Prostate gland (tissue), 2 donors: ENCODE measurements around the gene EFCC1.

Experiments used
- POLR2A ChIP-seq: fragments of 450-650 bp; IDR thresholded peaks from one replicate; pipeline ENCODE4 v1.6.1; 2016; ENCODE audit warnings: antibody characterized with exemption, mild to moderate bottlenecking
- POLR2AphosphoS5 ChIP-seq: sonication (generic); formaldehyde crosslinking; IDR thresholded peaks from one replicate; pipeline ENCODE4 v1.6.1; 2017; ENCODE audit warnings: antibody characterized with exemption
- TF ChIP-seq, protein P1 (sequence below), 4 experiments: fragments of 200-600 bp in 2 of 4; fragments of 450-650 bp in 2 of 4; sonication (generic) in 2 of 4; IDR thresholded peaks; 1 replicate in 3 of 4; 2 replicates in 1 of 4; pipeline ENCODE4 v1.5.1; 2016 to 2019; ENCODE audit warnings: antibody characterized with exemption in 4 of 4, mild to moderate bottlenecking in 2 of 4, moderate library complexity in 2 of 4

- TF ChIP-seq, protein P1, sequence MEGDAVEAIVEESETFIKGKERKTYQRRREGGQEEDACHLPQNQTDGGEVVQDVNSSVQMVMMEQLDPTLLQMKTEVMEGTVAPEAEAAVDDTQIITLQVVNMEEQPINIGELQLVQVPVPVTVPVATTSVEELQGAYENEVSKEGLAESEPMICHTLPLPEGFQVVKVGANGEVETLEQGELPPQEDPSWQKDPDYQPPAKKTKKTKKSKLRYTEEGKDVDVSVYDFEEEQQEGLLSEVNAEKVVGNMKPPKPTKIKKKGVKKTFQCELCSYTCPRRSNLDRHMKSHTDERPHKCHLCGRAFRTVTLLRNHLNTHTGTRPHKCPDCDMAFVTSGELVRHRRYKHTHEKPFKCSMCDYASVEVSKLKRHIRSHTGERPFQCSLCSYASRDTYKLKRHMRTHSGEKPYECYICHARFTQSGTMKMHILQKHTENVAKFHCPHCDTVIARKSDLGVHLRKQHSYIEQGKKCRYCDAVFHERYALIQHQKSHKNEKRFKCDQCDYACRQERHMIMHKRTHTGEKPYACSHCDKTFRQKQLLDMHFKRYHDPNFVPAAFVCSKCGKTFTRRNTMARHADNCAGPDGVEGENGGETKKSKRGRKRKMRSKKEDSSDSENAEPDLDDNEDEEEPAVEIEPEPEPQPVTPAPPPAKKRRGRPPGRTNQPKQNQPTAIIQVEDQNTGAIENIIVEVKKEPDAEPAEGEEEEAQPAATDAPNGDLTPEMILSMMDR (IDR thresholded peaks at IDR 0.05) = no peak
- TF ChIP-seq POLR2AphosphoS5 (no peak), POLR2A (no peak)
These were observed 3.5 kb upstream of the EFCC1 start for GRCh38 chr3:128997486-128998133.
